Duodenal mucosa (tissue), 2 donors: Measurements from ENCODE around the gene SLC38A1.
"Not testable (repeated sequence)": the region's sequence is repeated elsewhere in the genome, so short reads cannot be mapped to it uniquely, and the experiment has no call there.

ENCODE experiments used
- H3K27ac ChIP-seq: one replicate; pipeline ENCODE4 v1.7.0; 2013; ENCODE audit warnings: low read depth, low read length
- H3K27me3 ChIP-seq, 2 donors: one replicate each; pipeline ENCODE4 v1.7.0; 2013; ENCODE audit warnings: low read length in 2 of 2, control low read depth in 1 of 2; ENCODE audit not compliant: insufficient read depth in 2 of 2, control insufficient read depth in 1 of 2
- H3K36me3 ChIP-seq, 2 donors: one replicate each; pipeline ENCODE4 v1.7.0; 2013; ENCODE audit warnings: low read length in 2 of 2, control low read depth in 1 of 2; ENCODE audit not compliant: insufficient read depth in 2 of 2, control insufficient read depth in 1 of 2
- H3K4me1 ChIP-seq, 2 donors: one replicate each; pipeline ENCODE4 v1.7.0; 2013; ENCODE audit warnings: low read length in 2 of 2, control low read depth in 1 of 2; ENCODE audit not compliant: insufficient read depth in 2 of 2, control insufficient read depth in 1 of 2
- H3K4me3 ChIP-seq, 2 donors: one replicate each; pipeline ENCODE4 v1.7.0; 2013; ENCODE audit warnings: low read length in 2 of 2, low read depth in 1 of 2
- H3K9ac ChIP-seq, 2 donors: one replicate each; pipeline ENCODE4 v1.7.0; 2013; ENCODE audit warnings: low read length in 2 of 2, low read depth in 1 of 2
- H3K9me3 ChIP-seq, 2 donors: one replicate each; pipeline ENCODE4 v1.7.0; 2013; ENCODE audit warnings: low read length in 2 of 2, control low read depth in 1 of 2; ENCODE audit not compliant: control insufficient read depth in 1 of 2

The SLC38A1 gene

GRCh38 chr12:46174061-46174662, 94.7 kb downstream of the SLC38A1 start:
- Histone ChIP-seq H3K27me3 (no peaks in the 10 kb centered on the region), H3K9me3 (no peaks in the 10 kb centered on the region), H3K4me1 (peaks cover 4 to 12% of the 10 kb centered on the region in 2 donors), H3K9ac (no peak overlapping the region), H3K27ac (no peak overlapping the region), H3K36me3 (no peaks in the 10 kb centered on the region), H3K4me3 (no peak overlapping the region)

- H3K4me1 ChIP-seq = no peaks in the 10 kb centered on the region
- no peaks in the 10 kb centered on the region for H3K9me3 ChIP-seq
- no peak overlapping the region for H3K9ac ChIP-seq
- no peak overlapping the region for H3K4me3 ChIP-seq
- H3K27ac ChIP-seq = no peak overlapping the region
- no peaks in the 10 kb centered on the region for H3K36me3 ChIP-seq
- no peaks in the 10 kb centered on the region for H3K27me3 ChIP-seq
These were observed 100.4 kb downstream of the SLC38A1 start for GRCh38 chr12:46168426-46168825.

- no peak overlapping the region for H3K4me3 ChIP-seq
- no peak overlapping the region for H3K27ac ChIP-seq
- no peaks in the 10 kb centered on the region for H3K36me3 ChIP-seq
- no peaks in the 10 kb centered on the region for H3K27me3 ChIP-seq
- H3K9ac ChIP-seq = no peak overlapping the region
- no peaks in the 10 kb centered on the region for H3K4me1 ChIP-seq
- no peaks in the 10 kb centered on the region for H3K9me3 ChIP-seq
These were observed 101.4 kb downstream of the SLC38A1 start for GRCh38 chr12:46167412-46167811.

GRCh38 chr12:46165191-46165590, 103.7 kb downstream of the SLC38A1 start:
- H3K27ac ChIP-seq = no peak overlapping the region
- no peak overlapping the region for H3K9ac ChIP-seq
- H3K4me1 ChIP-seq = peaks cover 3 to 5% of the 10 kb centered on the region in 2 donors
- no peaks in the 10 kb centered on the region for H3K27me3 ChIP-seq
- H3K36me3 ChIP-seq = no peaks in the 10 kb centered on the region
- no peaks in the 10 kb centered on the region for H3K9me3 ChIP-seq
- no peak overlapping the region for H3K4me3 ChIP-seq

GRCh38 chr12:46164186-46164761, 104.6 kb downstream of the SLC38A1 start:
- Histone ChIP-seq H3K36me3 (no peaks in the 10 kb centered on the region), H3K4me3 (no peak overlapping the region), H3K9ac (no peak overlapping the region), H3K4me1 (peaks cover 6 to 15% of the 10 kb centered on the region in 2 donors), H3K9me3 (no peaks in the 10 kb centered on the region), H3K27me3 (no peaks in the 10 kb centered on the region), H3K27ac (no peak overlapping the region)

GRCh38 chr12:46162549-46163076, 106.2 kb downstream of the SLC38A1 start:
- not testable (repeated sequence) for H3K27ac ChIP-seq, H3K9ac ChIP-seq, H3K27me3 ChIP-seq, H3K36me3 ChIP-seq, H3K9me3 ChIP-seq, H3K4me3 ChIP-seq
- peaks cover 6 to 20% of the 10 kb centered on the region in 2 donors for H3K4me1 ChIP-seq

GRCh38 chr12:46160981-46161690, 107.7 kb downstream of the SLC38A1 start:
- H3K36me3 ChIP-seq = no peaks in the 10 kb centered on the region
- no peak overlapping the region for H3K27ac ChIP-seq
- peaks cover 6 to 24% of the 10 kb centered on the region in 2 donors for H3K4me1 ChIP-seq
- no peak overlapping the region for H3K9ac ChIP-seq
- H3K27me3 ChIP-seq = no peaks in the 10 kb centered on the region
- no peak overlapping the region for H3K4me3 ChIP-seq
- H3K9me3 ChIP-seq = no peaks in the 10 kb centered on the region

GRCh38 chr12:46160101-46160980, 108.5 kb downstream of the SLC38A1 start:
- no peak overlapping the region for H3K27ac ChIP-seq
- H3K4me3 ChIP-seq = no peak overlapping the region

GRCh38 chr12:46159309-46159901, 109.4 kb downstream of the SLC38A1 start:
- Histone ChIP-seq H3K36me3 (no peaks in the 10 kb centered on the region), H3K27ac (no peak overlapping the region), H3K9me3 (no peaks in the 10 kb centered on the region), H3K27me3 (no peaks in the 10 kb centered on the region), H3K4me1 (peaks cover 6 to 24% of the 10 kb centered on the region in 2 donors), H3K4me3 (no peak overlapping the region), H3K9ac (no peak overlapping the region)

More at GRCh38 chr12:46160101-46160980, 108.5 kb downstream of the SLC38A1 start:
- H3K4me1 ChIP-seq = peaks cover 6 to 24% of the 10 kb centered on the region in 2 donors
- no peaks in the 10 kb centered on the region for H3K9me3 ChIP-seq
- no peak overlapping the region for H3K9ac ChIP-seq
- no peaks in the 10 kb centered on the region for H3K27me3 ChIP-seq
- H3K36me3 ChIP-seq = no peaks in the 10 kb centered on the region
